Superior temporal gyrus (tissue), 1 donor: Measurements from ENCODE around the gene DLG1.
A peak's percentile ranks its signal among the peaks of the same experiment; 100 is the strongest.

Experiments used
- DNase-seq: peaks from one replicate; pipeline ENCODE4 v3.0.0-alpha.2; 2016; ENCODE audit errors: extremely low spot score

DLG1 gene

DNA sequence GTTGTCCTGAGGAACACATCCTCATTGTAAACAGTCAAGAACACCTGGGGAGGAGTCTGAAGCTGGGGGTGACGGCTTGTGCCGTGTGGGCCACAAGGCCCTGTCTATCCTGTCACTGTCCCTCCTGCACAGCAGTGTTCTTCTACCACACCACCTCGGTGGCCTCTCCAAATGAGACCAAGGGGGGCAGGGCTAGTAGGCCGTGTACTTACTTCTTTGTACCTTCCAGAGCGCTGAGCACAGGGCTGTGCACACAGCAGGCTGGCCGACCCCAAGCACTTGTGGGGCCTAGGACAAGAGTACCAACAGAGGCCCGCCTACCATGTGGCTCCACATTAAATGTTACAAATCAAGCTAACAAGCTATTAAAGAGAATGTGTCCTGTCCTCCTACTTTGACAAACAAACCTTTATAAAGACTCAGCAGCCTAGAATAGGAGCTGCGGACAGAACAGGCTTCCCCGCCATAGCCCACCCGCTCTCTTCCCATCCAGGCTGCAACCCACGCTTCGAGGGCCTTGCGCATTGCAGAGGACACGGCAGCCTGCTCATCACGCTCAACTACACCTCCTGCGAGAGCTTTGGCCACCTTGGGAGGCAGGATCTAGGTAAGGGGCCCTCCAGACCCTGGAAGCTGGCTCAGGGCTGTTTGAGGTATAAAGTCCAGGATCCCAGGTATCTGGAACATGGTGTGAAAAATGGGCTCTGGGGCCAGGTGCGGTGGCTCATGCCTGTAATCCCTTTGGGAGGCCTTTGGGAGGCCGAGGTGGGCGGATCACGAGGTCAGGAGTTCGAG, 299.2 kb downstream of the DLG1 start:
- DNase-seq, result no peak

DNA sequence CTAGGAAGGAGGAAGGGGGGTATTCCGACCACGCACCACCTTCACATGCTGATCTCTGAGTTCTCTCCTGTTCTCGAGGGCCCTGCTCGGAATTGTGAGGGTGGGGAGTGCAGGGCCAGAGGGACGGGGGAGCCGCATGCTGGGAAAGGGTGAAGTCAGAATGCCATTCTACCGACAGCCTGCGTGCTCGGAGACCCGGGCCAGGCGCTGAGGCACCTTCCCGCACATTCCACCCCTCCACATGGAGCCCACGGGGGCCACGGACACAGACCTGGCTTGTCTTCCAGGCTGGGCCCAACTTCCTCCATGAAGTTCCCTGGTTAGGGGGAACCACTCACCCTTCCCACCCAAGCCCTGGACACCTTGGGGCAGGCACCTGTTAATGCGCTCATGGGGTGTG, 301.1 kb downstream of the DLG1 start:
- no peak for DNase-seq

DNA sequence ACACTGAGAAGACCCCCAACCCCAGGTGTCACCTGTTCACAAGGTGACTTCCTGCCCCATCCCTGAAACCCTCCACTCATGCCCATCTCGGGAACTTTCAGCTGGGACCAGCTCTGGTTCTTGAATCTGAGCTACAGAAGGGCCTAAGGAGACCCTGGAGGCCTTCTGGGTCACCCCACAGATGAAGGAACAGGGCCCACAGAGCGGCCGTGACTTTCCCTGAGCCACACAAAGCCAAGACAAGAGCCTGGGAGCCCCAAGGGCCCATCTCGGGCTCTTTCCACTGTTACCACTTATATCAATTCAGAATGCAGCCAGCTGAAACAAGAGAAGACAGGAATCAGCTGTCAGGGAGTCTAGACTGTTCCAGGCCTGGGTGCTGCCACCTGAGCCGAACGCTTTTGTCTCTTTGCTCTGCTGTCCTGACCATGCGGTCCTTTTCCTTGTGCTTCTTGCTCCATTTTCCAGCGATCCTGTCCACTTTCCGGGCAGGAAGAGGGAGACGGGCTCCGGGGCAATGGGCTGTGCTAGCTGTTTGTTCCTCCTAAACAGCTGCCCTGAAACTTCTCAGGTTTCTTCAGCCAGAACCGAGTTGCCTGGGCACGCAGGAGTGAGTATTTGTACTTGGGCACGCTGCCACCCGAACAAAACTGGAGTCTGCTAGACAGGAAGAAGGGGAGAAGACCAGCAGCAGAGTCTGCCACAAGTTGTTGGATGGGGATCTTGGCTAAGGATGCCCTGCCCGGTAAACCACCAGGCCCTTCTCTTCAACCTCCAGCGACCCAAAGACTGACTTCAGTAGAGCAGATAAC, 301.8 kb downstream of the DLG1 start:
- DNase-seq, result no peak

DNA sequence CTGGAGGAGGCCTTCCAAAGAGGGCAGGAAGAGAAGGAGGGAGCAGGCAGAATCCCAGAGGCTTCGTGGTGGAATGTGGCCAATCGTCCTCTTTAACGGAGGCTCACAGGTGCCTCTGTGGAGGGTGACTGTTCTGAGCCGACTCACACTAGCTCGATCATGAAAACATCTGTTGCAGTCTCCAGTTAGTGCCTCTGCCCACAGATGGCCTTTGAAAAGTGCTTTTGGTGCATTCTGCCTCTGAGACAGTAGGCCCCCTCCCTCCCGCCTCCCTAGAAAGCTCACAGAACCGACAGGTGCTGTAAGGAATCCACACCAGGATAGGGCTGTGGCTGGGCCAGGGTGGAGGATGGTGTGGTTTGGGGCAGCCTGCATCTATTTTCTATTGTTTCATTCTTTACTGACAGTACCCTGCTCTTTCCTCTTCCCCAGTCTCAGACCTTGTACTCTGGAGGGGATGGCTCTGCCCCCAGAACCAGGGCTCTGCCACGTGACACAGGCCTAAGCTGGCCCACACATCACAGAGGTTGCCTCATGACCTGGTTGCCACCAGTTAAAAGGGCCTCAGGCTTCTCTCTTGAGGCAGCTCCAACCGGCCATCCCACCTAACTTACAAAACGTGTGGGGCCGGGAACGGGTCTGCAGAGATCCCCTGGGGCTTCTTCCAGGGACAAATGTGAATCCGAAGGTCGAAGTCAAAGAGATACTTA, 302.6 kb downstream of the DLG1 start:
- DNase-seq, result peak; percentile 64

DNA sequence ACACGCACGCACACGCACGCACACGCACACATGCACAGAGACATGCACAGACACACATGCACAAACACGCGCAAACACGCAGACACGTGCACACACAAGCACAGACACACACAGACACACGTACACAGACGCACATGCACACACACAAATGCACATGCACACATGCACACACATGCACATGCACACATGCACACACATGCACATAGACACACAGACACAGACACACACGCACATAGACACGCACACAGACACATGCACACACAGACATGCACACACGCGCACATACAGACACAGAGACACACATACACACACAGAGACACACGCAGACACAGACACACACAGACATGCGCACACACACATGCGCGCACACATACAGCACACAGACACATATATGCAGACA, 303.4 kb downstream of the DLG1 start:
- no peak for DNase-seq

DNA sequence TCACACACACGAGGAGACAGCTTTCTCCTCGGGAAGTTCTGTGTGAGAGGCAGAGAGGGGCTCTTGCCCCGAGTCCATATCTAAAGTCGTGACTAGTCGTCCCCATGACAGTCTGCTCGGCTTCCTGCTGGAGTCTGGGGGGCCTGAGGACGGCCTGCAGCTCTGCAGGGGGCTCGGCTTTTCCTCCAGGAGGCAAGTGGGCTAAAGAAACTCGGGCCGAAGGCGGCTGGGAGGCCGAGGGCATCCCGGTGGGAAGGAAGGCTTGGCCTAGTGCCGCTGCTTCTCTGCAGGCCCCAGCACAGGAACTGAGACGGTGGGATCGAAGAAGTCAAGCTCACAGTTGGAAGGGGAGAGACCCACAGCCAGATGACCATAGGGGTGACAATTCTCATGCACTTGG, 304.4 kb downstream of the DLG1 start:
- no peak for DNase-seq
